Prostate gland (tissue), 2 donors: Measurements from ENCODE around the gene CGNL1. TPM values are rescaled to one million over a fixed set of nuclear protein-coding genes. Genes with fewer than 3 reads are reported as not detected.

ENCODE experiments used
- DNase-seq: peaks from one replicate; pipeline ENCODE4 v3.0.0-alpha.2; 2019; ENCODE audit warnings: low spot score
- H3K27ac ChIP-seq, 2 donors: fragments of 200-600 bp; sonication (generic); 2 replicates each; pipeline ENCODE4 v1.5.1; 2017 to 2019
- H3K27me3 ChIP-seq: fragments of 200-600 bp; sonication (generic); replicated peaks from 2 replicates; pipeline ENCODE4 v1.5.1; 2019; ENCODE audit not compliant: insufficient read depth
- H3K36me3 ChIP-seq, 2 donors: fragments of 200-600 bp; sonication (generic); 1 replicate in 1 of 2; 2 replicates in 1 of 2; pipeline versions ENCODE4 v1.5.1 to v1.8.1; 2017 to 2019
- H3K4me1 ChIP-seq: fragments of 200-600 bp; sonication (generic); replicated peaks from 2 replicates; pipeline ENCODE4 v1.5.1; 2019
- H3K4me3 ChIP-seq, 2 donors: fragments of 200-600 bp; sonication (generic); 2 replicates each; pipeline ENCODE4 v1.5.1; 2017 to 2019
- H3K9me3 ChIP-seq: fragments of 200-600 bp; sonication (generic); 2 replicates; pipeline ENCODE4 v1.5.1; 2017
- CTCF ChIP-seq, 4 experiments: fragments of 200-600 bp in 2 of 4; fragments of 450-650 bp in 2 of 4; sonication (generic) in 2 of 4; IDR thresholded peaks; 1 replicate in 3 of 4; 2 replicates in 1 of 4; pipeline ENCODE4 v1.5.1; 2016 to 2019; ENCODE audit warnings: antibody characterized with exemption in 4 of 4, mild to moderate bottlenecking in 2 of 4, moderate library complexity in 2 of 4
- POLR2A ChIP-seq: fragments of 450-650 bp; IDR thresholded peaks from one replicate; pipeline ENCODE4 v1.6.1; 2016; ENCODE audit warnings: antibody characterized with exemption, mild to moderate bottlenecking
- POLR2AphosphoS5 ChIP-seq: sonication (generic); formaldehyde crosslinking; IDR thresholded peaks from one replicate; pipeline ENCODE4 v1.6.1; 2017; ENCODE audit warnings: antibody characterized with exemption
- WGBS: methylation state at CpG from one replicate; pipeline ENCODE4 v1.1.5; 2018; 5-methylcytosine and 5-hydroxymethylcytosine counted together
- intact Hi-C: fragments of 100-400 bp; cut with DNase I; formaldehyde crosslinking; loops from one replicate; pipeline ENCODE4 v1.14.2; 2022
- total RNA-seq, 2 donors: library from RNA; depleted of rRNA; stranded (reverse); fragments of >200 nt; gene quantifications; one replicate each; pipeline ENCODE4 v1.1.0, GENCODE V29; 2016

CGNL1 gene
- total RNA-seq, 2 donors from 2014 or later, result 49.0 to 65.6 TPM

GRCh38 chr15:57352535-57353316, 23.6 kb upstream of the CGNL1 start:
- intact Hi-C loops, result no loop called here
- Histone ChIP-seq H3K4me1 (no peaks in the 10 kb centered on the region), H3K27me3 (no peaks in the 10 kb centered on the region), H3K4me3 (no peak overlapping the region), H3K27ac (no peak overlapping the region), H3K9me3 (no peaks in the 10 kb centered on the region), H3K36me3 (no peaks in the 10 kb centered on the region)
- TF ChIP-seq POLR2A (no peak), CTCF (IDR thresholded peaks at IDR 0.05) (no peak), POLR2AphosphoS5 (no peak)
- 94% methylated on average over 17 of the region's 17 CpGs for WGBS
- no peak for DNase-seq

- no peak for DNase-seq
- no peak overlapping the region for H3K27ac ChIP-seq
- no peak for TF ChIP-seq POLR2A
- TF ChIP-seq POLR2AphosphoS5, result no peak
- TF ChIP-seq CTCF (IDR thresholded peaks at IDR 0.05), result no peak
- no peaks in the 10 kb centered on the region for H3K4me1 ChIP-seq
- intact Hi-C loops, result no loop called here
- H3K36me3 ChIP-seq, result no peaks in the 10 kb centered on the region
- no peak overlapping the region for H3K4me3 ChIP-seq
- H3K27me3 ChIP-seq, result no peaks in the 10 kb centered on the region
- WGBS, result 74% methylated on average over 10 of the region's 10 CpGs
- H3K9me3 ChIP-seq, result no peaks in the 10 kb centered on the region
Measured at GRCh38 chr15:57353317-57353804, 22.9 kb upstream of the CGNL1 start.

- no peak overlapping the region for H3K4me3 ChIP-seq
- intact Hi-C loops, result no loop called here
- 78% methylated on average over 7 of the region's 7 CpGs for WGBS
- no peaks in the 10 kb centered on the region for H3K36me3 ChIP-seq
- no peak for TF ChIP-seq POLR2A
- no peaks in the 10 kb centered on the region for H3K4me1 ChIP-seq
- no peaks in the 10 kb centered on the region for H3K9me3 ChIP-seq
- no peak overlapping the region for H3K27ac ChIP-seq
- DNase-seq, result no peak
- no peaks in the 10 kb centered on the region for H3K27me3 ChIP-seq
Measured at GRCh38 chr15:57354436-57355123, 21.7 kb upstream of the CGNL1 start.

GRCh38 chr15:57355259-57355658, 21.0 kb upstream of the CGNL1 start:
- no peaks in the 10 kb centered on the region for H3K27me3 ChIP-seq
- no peak overlapping the region for H3K27ac ChIP-seq
- TF ChIP-seq POLR2AphosphoS5 (no peak), CTCF (IDR thresholded peaks at IDR 0.05) (no peak), POLR2A (no peak)
- 95% methylated on average over 8 of the region's 8 CpGs for WGBS
- no peaks in the 10 kb centered on the region for H3K4me1 ChIP-seq
- H3K9me3 ChIP-seq, result no peaks in the 10 kb centered on the region
- no peaks in the 10 kb centered on the region for H3K36me3 ChIP-seq
- no peak for DNase-seq
- no peak overlapping the region for H3K4me3 ChIP-seq
- intact Hi-C loops, result no loop called here

GRCh38 chr15:57356178-57356577, 20.1 kb upstream of the CGNL1 start:
- no peak for DNase-seq
- no peaks in the 10 kb centered on the region for H3K4me1 ChIP-seq
- H3K9me3 ChIP-seq, result no peaks in the 10 kb centered on the region
- no peak overlapping the region for H3K27ac ChIP-seq
- no peak overlapping the region for H3K4me3 ChIP-seq
- no peaks in the 10 kb centered on the region for H3K36me3 ChIP-seq
- no peak for TF ChIP-seq POLR2AphosphoS5
- no peak for TF ChIP-seq POLR2A
- no peak for TF ChIP-seq CTCF (IDR thresholded peaks at IDR 0.05)
- intact Hi-C loops, result no loop called here
- no peaks in the 10 kb centered on the region for H3K27me3 ChIP-seq
